Renal cortex interstitium (tissue), 11 donors: Measurements from ENCODE around the gene HHIPL2. TPM values are rescaled to one million over a fixed set of nuclear protein-coding genes. Genes with fewer than 3 reads are reported as not detected.
"Not testable (repeated sequence)": the region's sequence is repeated elsewhere in the genome, so short reads cannot be mapped to it uniquely, and the experiment has no call there.

Experiments used
- DNase-seq, 11 donors: peaks; one replicate each; pipeline ENCODE4 v3.0.0-alpha.2; 2013; ENCODE audit warnings: low read depth in 9 of 11, low spot score in 4 of 11; ENCODE audit errors: extremely low read depth in 1 of 11
- polyA plus RNA-seq, 3 donors: library from polyadenylated mRNA; unstranded; fragments of 120-200 nt; gene quantifications; one replicate each; pipeline ENCODE4 v1.2.1, GENCODE V29; 2013; ENCODE audit not compliant: insufficient read length in 3 of 3

HHIPL2 gene
- polyA plus RNA-seq, 3 donors = 0.50 to 1.2 (median 1.2) TPM

DNA sequence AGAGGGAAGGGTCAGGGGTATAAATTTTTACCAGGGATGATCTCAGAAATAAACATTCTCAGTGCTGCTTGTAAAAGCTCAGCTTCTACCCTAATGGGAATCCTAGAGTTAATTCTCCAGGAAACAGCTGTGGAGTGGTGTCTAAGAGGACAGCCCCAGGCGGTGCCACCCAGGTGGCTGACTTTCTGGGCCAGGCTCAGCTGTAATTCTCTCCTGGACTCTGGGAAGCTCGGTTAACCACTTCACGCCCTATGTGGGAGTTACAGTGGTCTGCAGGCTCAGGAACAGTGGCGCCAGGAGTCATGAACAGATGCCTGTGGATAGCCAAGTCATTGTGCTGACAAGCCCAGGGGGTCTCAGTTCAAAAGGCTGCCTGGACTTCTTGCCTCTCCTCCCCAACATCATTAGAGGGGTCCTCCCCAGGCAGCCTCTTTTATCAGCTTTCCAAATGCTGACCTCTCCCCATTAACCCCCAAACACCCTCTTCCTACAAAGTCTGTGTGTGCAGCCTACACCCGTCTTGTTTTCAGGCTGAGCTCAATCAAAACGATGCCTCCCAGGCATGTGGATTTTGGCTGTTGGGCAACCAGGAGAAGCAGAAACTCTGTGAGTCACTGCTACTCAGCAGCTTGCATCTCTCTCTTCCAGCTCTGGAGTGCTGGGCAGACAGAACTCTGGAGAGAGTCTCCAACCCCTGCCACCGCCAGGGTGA, 1.2 kb downstream of the HHIPL2 start:
- DNase-seq = peak in 7 of 11 donors; percentile 6 to 25 (median 23)

DNA sequence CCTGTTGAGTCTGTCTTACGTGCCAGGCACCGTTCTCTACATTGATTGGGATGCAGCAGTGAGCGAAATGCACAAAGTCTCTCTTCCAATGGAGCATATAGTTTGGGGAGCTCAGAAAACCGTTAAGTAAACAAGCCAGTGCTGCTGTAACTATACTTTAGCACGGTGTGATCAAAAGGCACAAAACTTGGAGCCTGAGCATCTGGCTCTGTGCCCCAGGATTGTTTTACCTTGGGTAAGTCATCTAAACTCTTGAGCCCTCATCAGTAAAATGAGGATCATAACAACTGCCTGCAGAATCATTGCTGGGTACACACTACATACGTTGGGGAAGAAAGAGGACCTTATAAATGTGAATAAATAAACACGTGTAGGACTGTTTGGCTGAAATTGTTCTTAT, 1.8 kb downstream of the HHIPL2 start:
- DNase-seq = no peak

DNA sequence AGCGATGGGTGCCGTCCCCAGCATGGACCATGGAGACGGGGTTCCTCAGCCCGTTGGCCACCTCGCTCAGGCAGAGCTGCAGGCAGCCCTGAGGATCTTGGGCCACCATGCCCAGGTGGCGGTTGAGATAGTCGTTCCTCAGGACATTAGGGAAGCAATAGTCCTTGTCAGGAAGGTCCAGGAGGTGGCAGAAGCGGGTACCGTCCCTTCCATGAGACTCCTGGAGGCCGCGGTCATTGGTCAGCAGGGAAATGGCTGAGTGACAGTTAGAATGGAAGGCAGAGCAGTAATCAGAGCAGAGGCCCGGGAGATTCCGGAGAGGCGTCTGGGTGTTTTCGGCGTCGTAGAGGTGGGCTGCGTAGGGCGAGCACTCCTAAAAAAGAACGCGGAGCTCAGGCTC, 4.1 kb downstream of the HHIPL2 start:
- no peak for DNase-seq

DNA sequence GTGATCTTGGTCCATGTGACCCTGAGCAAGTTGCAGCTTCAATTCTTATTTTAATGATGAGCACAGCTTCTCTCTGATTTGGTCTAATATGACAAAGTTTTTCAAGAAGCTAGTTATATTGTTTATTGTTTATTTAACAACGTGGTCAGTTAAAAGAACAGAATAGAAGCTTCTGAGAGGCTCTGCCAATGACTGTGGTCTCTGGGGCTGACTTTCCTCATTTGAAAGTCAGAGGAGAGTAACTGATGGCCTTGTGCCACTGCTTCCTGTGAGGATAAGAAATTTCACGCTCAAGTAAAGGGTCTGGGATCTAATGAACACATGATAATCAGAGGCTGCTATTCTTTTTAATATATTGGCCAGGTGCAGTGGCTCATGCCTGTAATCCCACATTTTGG, 7.3 kb downstream of the HHIPL2 start:
- DNase-seq = no peak

DNA sequence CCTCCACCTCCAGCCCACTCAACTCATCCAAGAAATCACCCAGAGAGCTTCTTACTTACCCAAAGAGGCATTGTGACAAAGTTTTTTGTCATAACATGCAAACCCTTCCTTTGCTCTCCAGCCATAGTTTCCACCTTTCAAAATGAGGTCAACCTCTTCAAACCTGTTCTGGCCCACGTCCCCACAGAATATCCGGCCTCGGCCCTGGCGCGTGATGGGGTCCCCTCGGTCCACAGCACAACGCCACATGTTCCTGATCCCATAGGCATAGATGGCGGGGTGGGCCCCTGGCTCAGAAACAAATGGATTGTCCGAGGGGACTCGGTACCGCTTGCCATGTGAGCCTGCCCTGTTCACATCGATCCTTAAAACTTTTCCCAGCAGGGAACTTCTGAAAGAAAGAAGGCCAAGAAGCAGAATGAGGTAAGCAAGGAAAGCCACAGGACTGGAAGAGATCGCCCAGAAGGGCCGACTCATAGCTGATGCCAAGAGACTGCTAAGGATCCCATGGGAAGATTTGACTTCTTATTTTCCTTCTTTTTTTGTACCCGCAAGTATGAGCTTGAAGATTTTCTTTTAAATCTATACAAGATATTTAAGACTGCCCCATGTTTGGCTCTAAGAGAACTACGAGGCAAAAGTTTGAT, 7.8 kb downstream of the HHIPL2 start:
- DNase-seq = no peak

DNA sequence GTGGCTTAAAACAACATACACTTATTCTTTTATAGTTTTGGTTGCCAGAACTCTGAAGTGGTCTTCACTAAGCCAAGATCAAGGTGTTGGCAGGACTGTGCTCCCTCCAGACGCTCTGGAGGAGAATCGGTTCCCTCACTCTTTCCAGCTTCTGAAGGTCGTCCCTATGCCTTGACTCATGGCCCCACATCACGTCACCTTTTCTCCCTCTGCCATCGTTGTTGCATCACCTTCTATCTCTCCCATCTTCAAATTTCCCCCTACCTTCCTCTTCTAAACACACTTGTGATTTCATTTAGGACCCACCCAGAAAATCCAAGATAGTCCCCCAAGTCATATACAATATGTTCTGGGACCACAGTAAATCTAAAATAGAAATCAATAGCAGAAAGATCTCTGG, 12.4 kb downstream of the HHIPL2 start:
- DNase-seq = no peak

DNA sequence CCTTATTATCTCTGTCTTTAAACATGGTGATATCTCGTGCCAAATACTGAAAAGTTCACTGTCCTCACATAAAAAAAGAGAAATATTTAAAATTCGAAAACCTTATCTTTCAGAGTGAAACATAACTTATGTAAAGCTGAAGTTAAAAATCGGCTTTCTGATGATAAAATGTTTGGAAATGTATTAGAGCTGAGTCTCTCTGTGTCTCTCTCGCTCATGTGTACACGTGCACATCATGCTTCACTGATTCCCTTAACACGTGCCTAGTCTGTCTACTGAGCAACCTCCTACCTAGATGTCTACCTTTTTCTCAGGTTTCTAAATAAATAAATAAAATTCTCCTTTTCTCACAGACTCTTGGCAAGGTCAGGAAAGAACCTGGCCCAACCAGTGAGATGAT, 17.1 kb downstream of the HHIPL2 start:
- DNase-seq = no peak

DNA sequence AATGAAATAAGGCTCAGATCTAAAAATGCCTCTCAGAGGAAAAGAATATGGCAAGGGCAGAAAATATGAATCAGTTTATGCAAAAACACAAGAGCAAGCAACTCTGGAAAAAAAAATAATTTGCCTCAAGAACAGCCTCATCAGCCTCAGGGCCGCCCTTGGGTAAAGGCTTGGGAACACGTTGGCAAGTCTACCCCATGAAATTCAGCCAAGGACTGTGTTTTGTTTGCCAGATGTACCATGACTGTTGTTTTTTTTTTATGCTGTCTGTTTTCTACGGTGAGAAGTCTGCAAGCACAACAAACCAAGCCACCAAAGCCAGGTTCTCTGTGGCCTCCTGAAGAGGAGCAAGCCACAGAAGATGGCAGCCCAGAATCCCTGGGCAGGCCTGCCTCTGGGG, 18.0 kb downstream of the HHIPL2 start:
- DNase-seq = no peak

DNA sequence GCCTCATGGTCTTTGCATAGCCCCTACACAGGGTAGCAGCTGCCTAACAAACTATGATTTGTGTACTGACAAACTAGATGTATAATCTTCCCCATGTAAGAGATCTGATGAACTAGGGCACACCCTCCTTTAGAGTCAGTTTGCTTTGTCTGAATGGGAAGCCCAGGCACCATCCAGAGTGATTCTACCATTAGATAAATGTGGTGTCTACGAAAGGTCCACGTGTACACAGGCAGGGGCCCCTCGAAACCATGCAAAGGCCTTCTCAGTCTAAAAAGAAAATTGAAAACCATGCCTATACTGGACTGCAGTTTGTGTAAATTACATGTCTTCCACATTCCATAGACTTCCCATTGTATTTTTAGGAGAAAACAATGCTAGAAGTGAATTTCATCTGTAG, 18.7 kb downstream of the HHIPL2 start:
- no peak for DNase-seq

DNA sequence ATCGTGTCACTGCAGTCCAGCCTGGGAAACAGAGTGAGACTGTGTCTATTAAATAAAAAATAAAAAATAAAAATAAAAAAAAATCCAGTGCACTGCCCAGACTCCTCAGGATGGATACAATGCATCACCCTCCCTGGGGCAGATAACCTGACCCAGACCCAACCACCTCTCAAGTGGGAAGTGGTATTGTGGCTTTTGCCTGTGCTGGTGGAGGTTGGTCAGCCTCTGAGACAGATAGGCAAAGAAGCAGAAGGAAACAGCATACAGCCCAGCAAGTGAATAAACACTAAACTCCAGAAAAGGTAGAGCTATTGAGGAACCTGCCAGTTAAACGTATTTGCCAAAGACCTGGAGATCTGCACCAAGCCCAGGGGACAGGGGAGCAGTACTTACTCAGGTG, 22.0 kb downstream of the HHIPL2 start:
- DNase-seq = no peak

DNA sequence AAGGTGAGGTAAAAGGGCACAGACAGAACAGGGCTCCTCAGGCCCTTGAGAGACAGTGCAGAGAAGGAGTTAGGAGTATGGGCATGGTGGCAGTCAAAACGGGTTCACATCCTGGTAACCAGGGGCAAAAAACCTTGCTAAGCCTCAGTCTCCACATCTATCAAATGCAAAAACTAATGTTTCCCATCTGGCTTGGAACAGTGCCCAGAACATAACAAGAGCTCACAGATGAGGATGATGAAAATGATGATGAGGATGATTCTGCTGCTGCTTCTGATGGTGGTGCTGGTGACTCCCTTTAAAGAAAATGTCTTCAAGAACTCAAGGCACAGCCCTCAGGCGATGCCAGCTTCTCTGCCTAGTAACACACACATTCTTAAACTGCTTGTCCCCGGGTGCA, 24.1 kb downstream of the HHIPL2 start:
- DNase-seq = no peak

DNA sequence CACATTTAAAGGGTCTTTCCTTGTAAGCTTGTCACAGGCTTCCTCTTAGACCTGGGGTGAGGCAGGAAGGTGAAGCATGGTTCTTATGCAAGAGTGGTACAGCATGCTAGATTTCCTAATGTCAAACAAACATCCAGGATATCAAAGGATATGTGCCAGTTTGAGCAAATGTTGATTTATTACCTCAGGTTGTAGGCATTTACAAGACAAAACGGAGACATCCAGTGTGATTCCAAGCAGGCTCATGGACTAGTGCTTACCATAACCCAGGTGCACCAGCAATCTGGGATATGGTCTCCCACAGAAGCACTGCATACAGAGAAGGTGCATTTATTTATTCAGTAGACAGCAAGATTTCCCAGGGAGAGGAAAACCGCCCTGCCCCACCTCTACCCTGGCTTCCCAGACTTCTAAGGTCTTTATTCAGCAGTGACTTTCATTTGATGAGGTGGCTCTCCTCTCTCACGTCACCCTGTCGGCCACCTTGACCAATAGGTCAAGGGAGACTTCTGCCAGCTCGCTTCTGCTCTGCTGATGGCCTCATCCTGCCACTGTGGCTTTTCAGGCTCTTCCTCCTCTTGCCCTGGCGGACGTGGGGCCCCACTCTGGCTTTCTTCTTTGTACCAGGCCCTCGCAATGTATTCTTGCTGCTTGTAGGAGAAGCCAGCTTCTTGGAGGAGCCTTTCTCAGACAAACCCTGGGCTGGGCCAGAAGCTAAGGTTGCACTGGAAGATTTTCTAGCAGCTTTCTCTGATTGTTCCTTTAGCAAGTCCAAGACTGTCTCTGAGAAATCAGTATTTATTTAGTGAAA, 25.6 kb downstream of the HHIPL2 start:
- DNase-seq = no peak

DNA sequence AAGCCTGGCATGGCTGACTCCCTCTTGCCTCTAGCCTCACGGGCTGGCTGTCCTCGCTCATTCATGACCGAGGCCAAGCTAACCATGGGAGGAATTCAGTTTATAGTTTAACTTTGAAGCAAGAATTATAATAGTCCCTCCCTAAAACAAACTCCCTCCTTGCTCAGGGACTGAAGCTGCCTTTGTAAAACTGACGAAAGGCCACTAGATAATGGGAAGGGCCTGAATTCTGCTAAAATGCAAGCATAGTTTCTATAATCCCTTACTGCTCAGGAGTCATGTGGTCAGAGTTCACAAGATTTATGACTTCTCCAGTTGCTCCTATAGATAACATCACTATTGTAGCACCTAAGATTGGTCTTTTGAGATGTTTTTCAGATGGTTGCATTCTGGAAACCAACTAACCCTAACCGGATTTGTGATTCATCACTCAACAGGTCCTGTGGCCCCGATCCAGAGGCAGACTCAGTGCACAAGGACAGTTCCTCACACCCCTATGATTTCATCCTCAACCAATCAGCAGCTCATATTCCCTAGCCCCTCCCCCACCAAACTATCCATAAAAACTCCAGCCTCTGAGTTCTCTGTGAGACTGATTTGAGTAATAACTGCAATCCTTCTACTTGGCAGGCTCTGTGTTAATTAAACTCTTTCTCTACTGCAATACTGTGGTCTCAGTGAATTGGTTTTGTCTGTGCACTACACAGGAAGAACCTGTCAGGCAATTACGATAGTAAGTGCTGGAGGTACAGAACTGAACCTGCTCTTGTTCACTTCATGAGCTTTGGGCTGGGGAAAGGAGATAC, 26.4 kb downstream of the HHIPL2 start:
- DNase-seq = peak; percentile 15 to 56 (median 27)

DNA sequence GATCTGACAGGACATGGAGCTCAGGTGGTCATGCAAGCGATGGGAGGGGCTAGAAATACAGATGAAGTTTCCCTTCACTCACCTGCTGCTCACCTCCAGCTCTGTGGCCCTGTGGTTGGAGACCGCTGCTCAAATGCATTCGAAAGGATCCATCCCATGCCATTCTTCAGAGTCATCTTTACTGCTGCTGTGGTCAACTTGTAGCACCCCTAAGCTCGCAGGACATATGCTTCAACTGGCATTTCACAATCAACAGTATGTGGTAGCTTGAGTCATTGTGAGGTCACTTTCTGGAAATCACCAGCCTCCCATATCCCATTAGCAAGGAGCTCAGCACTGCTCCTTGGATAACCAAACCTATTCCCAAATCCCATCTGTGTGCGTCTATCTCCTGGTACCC, 58.4 kb downstream of the HHIPL2 start:
- not testable (repeated sequence) for DNase-seq

DNA sequence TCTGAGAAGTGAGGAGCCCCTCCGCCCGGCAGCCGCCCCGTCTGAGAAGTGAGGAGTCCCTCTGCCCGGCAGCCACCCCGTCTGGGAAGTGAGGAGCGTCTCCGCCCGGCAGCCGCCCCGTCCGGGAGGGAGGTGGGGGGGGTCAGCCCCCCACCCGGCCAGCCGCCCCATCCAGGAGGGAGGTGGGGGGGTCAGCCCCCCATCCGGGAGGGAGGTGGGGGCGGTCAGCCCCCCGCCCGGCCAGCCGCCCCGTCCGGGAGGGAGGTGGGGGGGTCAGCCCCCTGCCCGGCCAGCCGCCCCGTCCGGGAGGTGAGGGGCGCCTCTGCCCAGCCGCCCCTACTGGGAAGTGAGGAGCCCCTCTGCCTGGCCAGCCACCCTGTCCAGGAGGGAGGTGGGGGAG, 60.1 kb downstream of the HHIPL2 start:
- DNase-seq = not testable (repeated sequence)

DNA sequence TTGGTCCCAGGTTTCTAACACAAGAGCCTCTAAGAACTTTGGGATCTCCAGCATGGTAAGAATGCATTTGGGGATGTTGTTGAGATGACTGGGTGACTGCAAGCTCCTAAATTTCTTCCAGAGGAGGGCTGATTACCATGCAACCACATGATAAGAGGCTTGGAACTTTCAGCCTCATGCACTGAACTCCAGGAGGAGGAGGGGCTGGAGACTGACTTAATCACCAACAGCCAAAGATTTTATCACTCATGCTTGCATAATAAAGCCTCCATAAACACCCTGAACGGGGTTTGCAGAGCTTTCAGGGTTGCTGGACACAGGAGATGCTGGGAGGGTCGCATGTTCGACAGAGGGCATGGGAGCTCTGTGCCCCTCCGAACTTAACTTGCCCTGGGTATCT, 63.9 kb downstream of the HHIPL2 start:
- DNase-seq = not testable (repeated sequence)

DNA sequence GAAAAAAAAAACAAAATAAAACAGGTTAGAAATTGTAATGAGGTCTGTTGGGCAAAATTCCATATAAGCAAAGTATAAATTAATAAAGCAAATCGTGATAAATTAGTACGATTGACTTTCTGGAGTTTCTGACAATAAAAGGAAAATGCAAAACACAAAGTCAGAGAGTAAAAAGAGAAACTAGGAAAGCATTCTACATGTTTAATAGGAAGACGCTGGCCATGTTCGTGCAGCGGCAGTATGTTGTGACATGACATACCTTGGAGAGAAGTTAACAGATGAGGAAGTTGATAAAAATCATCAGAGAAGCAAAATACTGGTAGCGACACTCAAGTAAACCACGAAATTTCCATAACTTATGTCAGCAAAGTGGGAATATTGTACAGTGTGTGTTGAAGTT, 68.3 kb downstream of the HHIPL2 start:
- DNase-seq = not testable (repeated sequence)

DNA sequence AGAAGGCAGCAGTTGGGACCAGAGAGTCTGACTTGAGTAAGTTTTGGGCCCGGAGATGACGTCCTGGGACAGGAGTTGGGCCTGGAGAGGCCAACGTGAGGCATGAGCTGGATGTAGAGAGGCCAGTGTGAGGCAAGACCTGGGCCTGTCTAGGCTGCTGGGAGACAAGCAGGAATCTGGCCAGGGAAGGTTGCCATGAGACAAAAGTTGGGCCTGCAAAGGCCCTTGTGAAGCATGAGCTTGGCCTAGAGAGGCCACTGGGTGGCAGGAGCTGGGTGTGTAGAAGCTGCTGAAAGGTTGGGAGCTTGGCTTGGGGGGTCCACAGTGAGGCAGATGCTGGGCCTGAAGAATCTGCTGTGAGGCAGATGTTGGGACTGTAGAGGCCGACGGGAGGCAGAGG, 71.5 kb downstream of the HHIPL2 start:
- not testable (repeated sequence) for DNase-seq

DNA sequence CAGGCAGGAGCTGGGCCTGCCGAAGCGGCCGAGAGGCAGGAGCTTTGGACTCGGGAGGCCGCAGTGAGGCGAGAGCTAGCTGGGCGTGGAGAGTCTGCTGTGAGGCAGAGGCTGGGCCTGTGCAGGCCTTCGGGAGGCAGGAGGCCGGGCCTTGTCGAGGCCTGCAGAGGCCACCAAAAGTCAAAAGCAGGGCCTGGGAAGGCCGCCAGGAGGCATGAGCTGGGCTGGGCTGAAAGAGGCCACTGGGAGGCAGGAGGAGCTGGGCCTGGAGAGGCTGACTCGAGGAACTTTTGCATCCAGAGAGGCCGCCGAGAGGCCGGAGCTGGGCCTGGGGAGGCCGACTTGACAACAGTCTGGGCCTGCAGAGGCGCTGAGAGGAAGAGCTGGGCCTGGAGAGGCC, 74.2 kb downstream of the HHIPL2 start:
- DNase-seq = not testable (repeated sequence)
